Breast epithelium (tissue), 3 donors: ENCODE measurements around the gene INPP5K.

ENCODE experiments used
- POLR2A ChIP-seq: fragments of 450-650 bp; IDR thresholded peaks from one replicate; pipeline ENCODE4 v1.6.1; 2016; ENCODE audit warnings: antibody characterized with exemption, mild to moderate bottlenecking, moderate library complexity
- POLR2AphosphoS5 ChIP-seq, 3 donors: sonication (generic); formaldehyde crosslinking; IDR thresholded peaks; one replicate each; pipeline ENCODE4 v1.6.1; 2017; ENCODE audit warnings: antibody characterized with exemption in 3 of 3
- TF ChIP-seq, protein P1 (sequence below), 3 donors: fragments of 450-650 bp; IDR thresholded peaks; one replicate each; pipeline ENCODE4 v1.5.1; 2016 to 2017; ENCODE audit warnings: antibody characterized with exemption in 3 of 3, mild to moderate bottlenecking in 3 of 3, moderate library complexity in 3 of 3

GRCh38 chr17:1482680-1483079, 33.7 kb downstream of the INPP5K start:
- TF ChIP-seq, protein P1, sequence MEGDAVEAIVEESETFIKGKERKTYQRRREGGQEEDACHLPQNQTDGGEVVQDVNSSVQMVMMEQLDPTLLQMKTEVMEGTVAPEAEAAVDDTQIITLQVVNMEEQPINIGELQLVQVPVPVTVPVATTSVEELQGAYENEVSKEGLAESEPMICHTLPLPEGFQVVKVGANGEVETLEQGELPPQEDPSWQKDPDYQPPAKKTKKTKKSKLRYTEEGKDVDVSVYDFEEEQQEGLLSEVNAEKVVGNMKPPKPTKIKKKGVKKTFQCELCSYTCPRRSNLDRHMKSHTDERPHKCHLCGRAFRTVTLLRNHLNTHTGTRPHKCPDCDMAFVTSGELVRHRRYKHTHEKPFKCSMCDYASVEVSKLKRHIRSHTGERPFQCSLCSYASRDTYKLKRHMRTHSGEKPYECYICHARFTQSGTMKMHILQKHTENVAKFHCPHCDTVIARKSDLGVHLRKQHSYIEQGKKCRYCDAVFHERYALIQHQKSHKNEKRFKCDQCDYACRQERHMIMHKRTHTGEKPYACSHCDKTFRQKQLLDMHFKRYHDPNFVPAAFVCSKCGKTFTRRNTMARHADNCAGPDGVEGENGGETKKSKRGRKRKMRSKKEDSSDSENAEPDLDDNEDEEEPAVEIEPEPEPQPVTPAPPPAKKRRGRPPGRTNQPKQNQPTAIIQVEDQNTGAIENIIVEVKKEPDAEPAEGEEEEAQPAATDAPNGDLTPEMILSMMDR (IDR thresholded peaks at IDR 0.05): no peak
- TF ChIP-seq POLR2AphosphoS5 (IDR thresholded peaks at IDR 0.05) (no peak), POLR2A (no peak)
